ENCODE data around the gene LRRC1. TPM values are rescaled to one million over a fixed set of nuclear protein-coding genes. Genes with fewer than 3 reads are reported as not detected.

LRRC1 gene
- total and polyA plus RNA-seq, 2 of the 13 experiments (the other 11 are each of a cell fraction or from before 2014, with no cell fraction given), result 15.6 to 27.7 TPM

DNA sequence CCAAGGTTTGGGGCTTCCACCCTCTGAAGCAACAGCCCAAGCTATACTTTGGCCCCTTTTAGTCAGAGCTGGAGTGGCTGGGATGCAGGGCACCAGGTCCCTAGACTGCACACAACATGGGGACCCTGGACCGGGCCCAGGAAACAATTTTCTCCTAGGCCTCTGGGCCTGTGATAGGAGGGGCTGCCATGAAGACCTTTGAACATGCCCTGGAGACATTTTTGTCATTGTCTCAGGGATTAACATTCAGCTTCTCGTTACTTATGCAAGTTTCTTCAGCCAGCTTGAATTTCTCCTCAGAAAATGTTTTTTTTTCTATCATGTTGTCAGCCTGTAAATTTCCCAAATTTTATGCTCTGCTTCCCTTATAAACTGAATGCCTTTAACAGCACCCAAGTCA lies 82.3 kb downstream of the LRRC1 start (continued):
- TF ChIP-seq, protein P1, sequence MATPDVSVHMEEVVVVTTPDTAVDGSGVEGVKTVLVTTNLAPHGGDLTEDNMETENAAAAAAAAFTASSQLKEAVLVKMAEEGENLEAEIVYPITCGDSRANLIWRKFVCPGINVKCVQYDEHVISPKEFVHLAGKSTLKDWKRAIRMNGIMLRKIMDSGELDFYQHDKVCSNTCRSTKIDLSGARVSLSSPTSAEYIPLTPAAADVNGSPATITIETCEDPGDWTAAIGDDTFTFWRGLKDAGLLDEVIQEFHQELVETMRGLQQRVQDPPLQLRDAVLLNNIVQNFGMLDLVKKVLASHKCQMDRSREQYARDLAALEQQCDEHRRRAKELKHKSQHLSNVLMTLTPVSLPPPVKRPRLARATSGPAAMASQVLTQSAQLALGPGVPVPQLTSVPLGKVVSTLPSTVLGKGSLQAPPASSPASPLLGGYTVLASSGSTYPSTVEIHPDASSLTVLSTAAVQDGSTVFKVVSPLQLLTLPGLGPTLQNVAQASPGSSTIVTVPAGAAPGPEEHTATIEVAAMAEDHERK (CRISPR knock-in tag; IDR thresholded peaks at IDR 0.05; ENCODE audit: low read depth), result no peak
- TF ChIP-seq RNF2 (conservative IDR thresholded peaks at IDR 0.05; ENCODE audit: low read depth), result no peak
- no peak for TF ChIP-seq ZNF546 (CRISPR knock-in tag; conservative IDR thresholded peaks at IDR 0.05)
- TF ChIP-seq ZNF20 (CRISPR knock-in tag; IDR thresholded peaks at IDR 0.05), result no peak
- no peak for TF ChIP-seq CAMTA2 (CRISPR knock-in tag; IDR thresholded peaks at IDR 0.05; ENCODE audit: borderline replicate concordance)
- TF ChIP-seq ZNF746 (CRISPR knock-in tag; IDR thresholded peaks at IDR 0.05), result no peak
- TF ChIP-seq KDM4B (CRISPR knock-in tag; IDR thresholded peaks at IDR 0.05), result no peak
- TF ChIP-seq GTF3A (CRISPR knock-in tag; conservative IDR thresholded peaks at IDR 0.05), result no peak
- no peak for TF ChIP-seq POLR2A (IDR thresholded peaks at IDR 0.05; ENCODE audit: insufficient read depth in 1 of 2, low read depth in 2 of 2, low read length in 2 of 2)

DNA sequence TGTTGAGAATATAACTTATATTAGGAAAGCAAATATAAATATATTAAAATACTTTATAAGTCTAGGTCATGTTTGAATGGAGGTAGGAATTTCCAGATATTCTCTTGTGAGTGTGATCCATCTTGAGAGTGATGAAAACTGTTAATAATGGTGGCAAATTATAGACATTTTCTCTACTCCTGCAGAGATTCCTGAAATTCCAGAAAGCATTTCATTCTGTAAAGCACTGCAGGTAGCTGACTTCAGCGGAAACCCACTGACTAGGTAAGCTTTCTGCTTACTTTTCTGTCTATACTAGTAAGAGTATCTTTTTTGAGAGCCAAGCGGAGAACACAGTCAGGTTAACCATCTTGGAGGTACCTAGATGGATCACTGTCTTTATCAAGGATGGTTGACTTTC lies 84.0 kb downstream of the LRRC1 start:
- no peak overlapping the region for H3K9ac ChIP-seq (ENCODE audit: insufficient read depth, low read depth, low read length)
- no peak overlapping the region for H2AFZ ChIP-seq (ENCODE audit: low read length)
- no TSS peak for BruUV-seq (replicated peaks)
- WGBS (ENCODE audit: low lambda C conversion rate), result 98% methylated on average over 2 of the region's 2 CpGs
- ChIA-PET CTCF (ENCODE audit: low intra/inter-chr PET ratio, low total read pairs) (no interaction called here), POLR2A (no interaction called here)
- FAIRE-seq (no peak), ATAC-seq (no peak), DNase-seq (ENCODE audit: low spot score) (no peak)
- intact Hi-C loops (cut with micrococcal nuclease; ENCODE audit: unreplicated experiment), result no loop called here
- in situ Hi-C loops (cut with HindIII; ENCODE audit: extremely low pct_ligation_motif_present, low pct_unique_long_range_greater_than_20kb), result no loop called here
- H3K36me3 ChIP-seq (replicated peaks in 1 of 2; ENCODE audit: control insufficient read depth in 1 of 2, insufficient read depth in 2 of 2, low read length in 2 of 2), result peaks cover 0 to 8% of the 10 kb centered on the region in 2 experiments; a peak in 3 of 5 replicates
- peaks cover 2% of the 10 kb centered on the region for H3K79me2 ChIP-seq (ENCODE audit: insufficient read depth, low read length)
- no peaks in the 10 kb centered on the region for H3K9me3 ChIP-seq (ENCODE audit: low read length)
- H3K27ac ChIP-seq (ENCODE audit: extremely low read length, insufficient read depth, low read length), result no peak overlapping the region
- no peak overlapping the region for H3K4me3 ChIP-seq (replicated peaks in 1 of 3; ENCODE audit: insufficient read depth in 1 of 3, low read depth in 2 of 3, low read length in 3 of 3)
- H3K27me3 ChIP-seq (ENCODE audit: control insufficient read depth in 1 of 2, insufficient read depth in 2 of 2, low read length in 2 of 2), result no peaks in the 10 kb centered on the region
- no peaks in the 10 kb centered on the region for H4K20me1 ChIP-seq (ENCODE audit: insufficient read depth, low read length)
- H3K4me2 ChIP-seq (ENCODE audit: low read depth, low read length), result no peak overlapping the region
- 0 out of 2 replicates have a peak, but pooled peaks cover 4% of the 10 kb centered on the region for H3K4me1 ChIP-seq (ENCODE audit: insufficient read depth, low read length)
- TF ChIP-seq MYNN (CRISPR knock-in tag; IDR thresholded peaks at IDR 0.05; ENCODE audit: low read depth) (no peak), MZF1 (CRISPR knock-in tag; IDR thresholded peaks at IDR 0.05; ENCODE audit: borderline replicate concordance) (no peak), SRY (CRISPR knock-in tag; IDR thresholded peaks at IDR 0.05) (no peak), ZNF143 (CRISPR knock-in tag; IDR thresholded peaks at IDR 0.05) (no peak), ELF4 (CRISPR knock-in tag; IDR thresholded peaks at IDR 0.05; ENCODE audit: borderline replicate concordance) (no peak), ZNF3 (CRISPR knock-in tag; IDR thresholded peaks at IDR 0.05) (no peak), NFE2L2 (IDR thresholded peaks at IDR 0.05; ENCODE audit: low read length) (no peak), BORCS8-MEF2B (CRISPR knock-in tag; IDR thresholded peaks at IDR 0.05) (no peak), FOXA3 (CRISPR knock-in tag; IDR thresholded peaks at IDR 0.05) (no peak), ZNF720 (CRISPR knock-in tag; IDR thresholded peaks at IDR 0.05) (no peak), MTA3 (CRISPR knock-in tag; IDR thresholded peaks at IDR 0.05) (no peak)
- TF ChIP-seq, protein P2, sequence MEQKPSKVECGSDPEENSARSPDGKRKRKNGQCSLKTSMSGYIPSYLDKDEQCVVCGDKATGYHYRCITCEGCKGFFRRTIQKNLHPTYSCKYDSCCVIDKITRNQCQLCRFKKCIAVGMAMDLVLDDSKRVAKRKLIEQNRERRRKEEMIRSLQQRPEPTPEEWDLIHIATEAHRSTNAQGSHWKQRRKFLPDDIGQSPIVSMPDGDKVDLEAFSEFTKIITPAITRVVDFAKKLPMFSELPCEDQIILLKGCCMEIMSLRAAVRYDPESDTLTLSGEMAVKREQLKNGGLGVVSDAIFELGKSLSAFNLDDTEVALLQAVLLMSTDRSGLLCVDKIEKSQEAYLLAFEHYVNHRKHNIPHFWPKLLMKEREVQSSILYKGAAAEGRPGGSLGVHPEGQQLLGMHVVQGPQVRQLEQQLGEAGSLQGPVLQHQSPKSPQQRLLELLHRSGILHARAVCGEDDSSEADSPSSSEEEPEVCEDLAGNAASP (CRISPR knock-in tag; IDR thresholded peaks at IDR 0.05; ENCODE audit: borderline replicate concordance), result no peak
- TF ChIP-seq, protein P3, sequence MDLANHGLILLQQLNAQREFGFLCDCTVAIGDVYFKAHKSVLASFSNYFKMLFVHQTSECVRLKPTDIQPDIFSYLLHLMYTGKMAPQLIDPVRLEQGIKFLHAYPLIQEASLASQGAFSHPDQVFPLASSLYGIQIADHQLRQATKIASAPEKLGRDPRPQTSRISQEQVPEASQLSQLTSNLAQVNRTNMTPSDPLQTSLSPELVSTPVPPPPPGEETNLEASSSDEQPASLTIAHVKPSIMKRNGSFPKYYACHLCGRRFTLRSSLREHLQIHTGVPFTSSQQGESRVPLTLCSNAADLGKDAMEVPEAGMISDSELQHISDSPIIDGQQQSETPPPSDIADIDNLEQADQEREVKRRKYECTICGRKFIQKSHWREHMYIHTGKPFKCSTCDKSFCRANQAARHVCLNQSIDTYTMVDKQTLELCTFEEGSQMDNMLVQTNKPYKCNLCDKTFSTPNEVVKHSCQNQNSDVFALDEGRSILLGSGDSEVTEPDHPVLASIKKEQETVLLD (CRISPR knock-in tag; IDR thresholded peaks at IDR 0.05; ENCODE audit: low read depth), result no peak
- TF ChIP-seq, protein P4, sequence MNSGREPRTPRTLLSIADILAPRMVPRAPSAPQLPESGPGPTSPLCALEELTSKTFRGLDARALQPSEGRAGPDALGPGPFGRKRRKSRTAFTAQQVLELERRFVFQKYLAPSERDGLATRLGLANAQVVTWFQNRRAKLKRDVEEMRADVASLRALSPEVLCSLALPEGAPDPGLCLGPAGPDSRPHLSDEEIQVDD (CRISPR knock-in tag; IDR thresholded peaks at IDR 0.05; ENCODE audit: borderline replicate concordance), result no peak

All from HepG2 (cell line).